ENCODE results near the gene CDKAL1.
"Not testable (repeated sequence)": the region's sequence is repeated elsewhere in the genome, so short reads cannot be mapped to it uniquely, and the experiment has no call there.

Gene CDKAL1

GRCh38 chr6:21228876-21229460 is 694.7 kb downstream of the CDKAL1 start:
- DNase-seq = no peak

GRCh38 chr6:21230536-21230935 is 696.3 kb downstream of the CDKAL1 start:
- DNase-seq = no peak

GRCh38 chr6:21235162-21235561 is 700.9 kb downstream of the CDKAL1 start:
- DNase-seq = no peak

GRCh38 chr6:21238208-21238607 is 704.0 kb downstream of the CDKAL1 start:
- no peak for DNase-seq

- DNase-seq = no peak
Observed at GRCh38 chr6:21240709-21241108, 706.5 kb downstream of the CDKAL1 start.

GRCh38 chr6:21241231-21242130 is 707.2 kb downstream of the CDKAL1 start:
- DNase-seq = no peak

GRCh38 chr6:21244897-21245470 is 710.7 kb downstream of the CDKAL1 start:
- no peak for DNase-seq

- DNase-seq = no peak
Observed at GRCh38 chr6:21245488-21245887, 711.2 kb downstream of the CDKAL1 start.

- DNase-seq = no peak
Observed at GRCh38 chr6:21246075-21246474, 711.8 kb downstream of the CDKAL1 start.

- DNase-seq = not testable (repeated sequence)
Observed at GRCh38 chr6:21254460-21254859, 720.2 kb downstream of the CDKAL1 start.

- DNase-seq = no peak
Observed at GRCh38 chr6:21256197-21256596, 721.9 kb downstream of the CDKAL1 start.

- DNase-seq = no peak
Observed at GRCh38 chr6:21257125-21257524, 722.9 kb downstream of the CDKAL1 start.

GRCh38 chr6:21258665-21259064 is 724.4 kb downstream of the CDKAL1 start:
- no peak for DNase-seq

- DNase-seq = no peak
Observed at GRCh38 chr6:21259660-21260059, 725.4 kb downstream of the CDKAL1 start.

- DNase-seq = no peak
Observed at GRCh38 chr6:21262504-21262903, 728.2 kb downstream of the CDKAL1 start.

- DNase-seq = no peak
Observed at GRCh38 chr6:21263531-21264287, 729.5 kb downstream of the CDKAL1 start.

- no peak for DNase-seq
Observed at GRCh38 chr6:21264288-21265033, 730.2 kb downstream of the CDKAL1 start.

GRCh38 chr6:21265034-21265729 is 730.9 kb downstream of the CDKAL1 start:
- no peak for DNase-seq

- DNase-seq = no peak
Observed at GRCh38 chr6:21265730-21266044, 731.4 kb downstream of the CDKAL1 start.

GRCh38 chr6:21270636-21271201 is 736.5 kb downstream of the CDKAL1 start:
- DNase-seq = no peak

- no peak for DNase-seq
Observed at GRCh38 chr6:21271428-21272155, 737.3 kb downstream of the CDKAL1 start.
